HG03025 (cell line): ENCODE data around the gene LRRC8A.
"Not testable (repeated sequence)": the region's sequence is repeated elsewhere in the genome, so short reads cannot be mapped to it uniquely, and the experiment has no call there.

Source experiments
- ATAC-seq: cut with Tn5 transposase; IDR thresholded peaks from one replicate; pipeline ENCODE4 v1.9.1; 2021; ENCODE audit warnings: mild to moderate bottlenecking, moderate library complexity; ENCODE audit not compliant: unreplicated experiment, low FRiP score

LRRC8A gene

GRCh38 chr9:128918921-128919320, 37.0 kb downstream of the LRRC8A start:
- no peak for ATAC-seq

DNA sequence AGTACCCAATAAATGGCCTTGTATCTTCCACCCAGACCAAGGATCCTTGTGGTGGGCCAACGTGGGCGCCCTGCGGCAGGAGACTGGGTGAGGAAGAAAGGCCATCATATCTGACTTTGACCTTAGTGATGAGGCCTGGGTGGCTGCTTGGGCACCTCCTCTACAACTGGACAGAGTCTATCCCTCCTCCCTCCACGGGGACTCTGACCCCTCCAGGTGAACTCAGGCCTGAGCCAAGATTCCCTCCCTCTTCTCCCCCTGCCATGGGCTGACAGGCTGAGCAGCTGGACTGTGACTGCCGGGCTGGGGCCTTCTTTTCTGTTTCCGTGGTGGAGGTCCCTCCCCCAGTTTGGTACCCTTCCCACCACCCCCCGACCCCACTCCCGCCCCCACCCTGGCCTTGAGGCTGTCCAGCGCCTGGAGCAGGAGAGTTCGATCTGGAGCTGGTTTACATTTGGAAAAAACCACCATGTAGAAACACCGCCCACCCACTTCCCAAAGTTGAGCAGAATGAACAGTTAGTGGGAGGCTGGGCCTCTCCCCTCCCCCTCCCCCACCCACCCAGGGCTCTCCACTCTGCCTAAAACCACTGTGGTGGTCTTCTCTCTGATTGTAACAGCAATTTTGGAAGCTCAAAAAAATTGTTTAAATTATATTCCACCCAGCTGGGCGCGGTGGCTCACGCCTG, 37.6 kb downstream of the LRRC8A start:
- no peak for ATAC-seq

DNA sequence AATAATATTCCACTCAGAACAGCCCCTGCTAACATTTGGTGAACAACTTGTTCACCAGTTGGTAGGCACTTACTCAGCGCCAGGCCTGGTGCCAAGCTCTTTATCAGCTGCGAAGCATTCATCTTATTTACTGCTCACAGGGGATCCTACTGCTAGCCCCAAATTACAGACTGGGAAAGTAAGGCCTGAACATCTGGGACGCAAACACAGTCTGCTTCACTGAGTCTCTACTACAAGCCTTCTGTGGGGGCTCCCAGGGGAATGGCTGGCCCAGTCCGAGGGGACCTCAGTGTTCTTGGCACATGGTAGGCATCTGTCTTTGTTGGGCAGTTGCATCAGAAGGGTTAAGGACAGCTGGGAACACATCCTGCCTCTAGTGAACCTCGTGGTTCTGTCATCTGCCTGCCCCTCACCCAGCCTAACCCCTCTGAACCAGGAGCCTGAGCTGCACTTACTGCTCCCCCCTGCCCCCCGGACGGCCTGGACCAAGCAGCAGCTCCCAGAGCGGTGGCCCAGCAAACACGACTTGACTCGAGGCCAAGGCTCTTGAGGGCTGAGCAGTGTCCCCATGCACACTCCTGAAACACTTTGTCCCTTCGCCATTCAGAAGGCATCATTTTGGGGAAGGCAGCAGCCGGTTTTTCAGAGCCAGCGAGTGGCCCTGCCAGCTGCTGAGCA, 38.6 kb downstream of the LRRC8A start, which contains the start of gene PHYHD1:
Gene PHYHD1 (plus strand): TSS at position 602 of the 678 bp plus-strand sequence. CDS start 1,342 bp downstream, outside the sequence.
- no peak for ATAC-seq

DNA sequence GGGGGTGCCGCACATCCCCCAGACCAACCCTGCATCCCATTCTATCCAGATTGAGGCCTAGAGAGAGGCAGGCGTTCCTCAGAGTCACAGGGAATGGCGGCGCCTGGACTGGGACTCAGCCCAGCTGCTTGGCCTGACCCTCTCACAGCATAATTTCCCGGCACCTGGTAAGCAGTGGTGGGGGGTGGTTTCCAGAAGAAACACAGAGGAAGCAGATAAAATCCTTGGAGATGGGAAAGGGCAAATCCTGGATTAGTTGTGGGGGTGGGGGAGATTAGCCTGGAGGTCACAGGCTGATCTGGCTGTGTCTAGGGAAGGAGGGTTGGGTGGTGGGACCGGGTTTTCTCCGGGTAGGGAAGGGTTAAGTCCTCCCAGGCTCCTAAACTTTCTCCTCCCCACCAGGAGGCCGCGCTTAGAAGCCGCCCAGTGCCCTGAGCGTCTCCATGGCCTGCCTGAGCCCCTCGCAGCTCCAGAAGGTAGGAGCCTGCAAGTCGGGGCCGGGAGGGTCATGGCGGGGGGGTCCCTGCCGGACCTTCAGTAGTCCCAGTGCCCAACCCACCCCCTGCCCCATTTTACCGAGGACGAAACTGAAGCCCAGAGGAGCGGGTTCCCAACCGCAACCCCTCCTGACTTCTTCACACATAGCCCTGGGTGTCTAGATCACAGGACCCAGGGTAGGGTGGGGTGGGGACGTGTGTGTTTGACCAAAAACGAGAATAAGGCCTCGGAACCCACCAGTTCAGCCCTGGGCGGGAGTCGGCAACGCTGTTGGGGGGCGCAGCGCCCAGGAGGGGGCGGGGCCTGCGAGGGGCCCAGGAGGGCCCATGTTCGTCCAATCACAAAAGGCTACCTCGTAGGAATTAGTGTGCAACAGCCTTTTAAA, 40.2 kb downstream of the LRRC8A start:
- ATAC-seq: no peak

- no peak for ATAC-seq
Measured at GRCh38 chr9:128923493-128923883, 41.6 kb downstream of the LRRC8A start.

GRCh38 chr9:128927731-128928411, 45.9 kb downstream of the LRRC8A start:
- no peak for ATAC-seq

- ATAC-seq: no peak
Measured at GRCh38 chr9:128928624-128929023, 46.7 kb downstream of the LRRC8A start.

DNA sequence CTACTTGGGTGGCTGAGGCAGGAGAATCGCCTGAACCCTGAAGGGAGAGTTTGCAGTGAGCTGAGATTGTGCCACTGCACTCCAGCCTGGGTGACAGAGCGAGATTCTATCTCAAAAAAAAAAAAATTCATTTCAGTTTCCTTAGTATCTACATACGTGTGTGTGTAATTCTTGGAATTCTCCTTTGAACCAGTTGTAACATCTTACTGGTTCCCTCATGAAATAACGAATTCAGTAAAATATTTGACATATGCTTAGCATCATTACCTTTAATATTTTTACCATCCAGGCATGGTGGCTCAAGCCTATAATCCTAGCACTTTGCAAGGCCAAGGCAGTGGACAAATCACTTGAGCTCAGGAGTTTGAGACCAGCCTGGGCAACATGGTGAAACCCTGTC, 47.6 kb downstream of the LRRC8A start:
- ATAC-seq: no peak

DNA sequence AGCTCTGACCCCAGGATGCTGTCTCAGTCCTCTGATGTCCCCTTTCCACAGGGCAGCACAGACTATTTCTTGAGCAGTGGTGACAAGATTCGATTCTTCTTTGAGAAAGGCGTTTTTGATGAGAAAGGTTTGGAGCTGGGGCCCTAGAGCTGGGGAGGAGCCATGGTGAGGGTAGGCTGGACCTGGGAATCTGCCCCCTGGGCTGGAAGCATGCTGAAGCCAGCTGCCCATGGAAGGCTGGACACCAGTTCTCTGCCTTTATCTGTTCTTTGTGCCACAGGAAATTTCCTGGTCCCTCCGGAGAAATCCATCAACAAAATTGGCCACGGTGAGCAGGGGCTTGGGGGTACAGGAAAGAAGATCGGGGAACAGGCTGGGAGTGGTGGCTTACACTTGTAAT, 51.8 kb downstream of the LRRC8A start:
- ATAC-seq: no peak

GRCh38 chr9:128936171-128936865, 54.4 kb downstream of the LRRC8A start:
- no peak for ATAC-seq

DNA sequence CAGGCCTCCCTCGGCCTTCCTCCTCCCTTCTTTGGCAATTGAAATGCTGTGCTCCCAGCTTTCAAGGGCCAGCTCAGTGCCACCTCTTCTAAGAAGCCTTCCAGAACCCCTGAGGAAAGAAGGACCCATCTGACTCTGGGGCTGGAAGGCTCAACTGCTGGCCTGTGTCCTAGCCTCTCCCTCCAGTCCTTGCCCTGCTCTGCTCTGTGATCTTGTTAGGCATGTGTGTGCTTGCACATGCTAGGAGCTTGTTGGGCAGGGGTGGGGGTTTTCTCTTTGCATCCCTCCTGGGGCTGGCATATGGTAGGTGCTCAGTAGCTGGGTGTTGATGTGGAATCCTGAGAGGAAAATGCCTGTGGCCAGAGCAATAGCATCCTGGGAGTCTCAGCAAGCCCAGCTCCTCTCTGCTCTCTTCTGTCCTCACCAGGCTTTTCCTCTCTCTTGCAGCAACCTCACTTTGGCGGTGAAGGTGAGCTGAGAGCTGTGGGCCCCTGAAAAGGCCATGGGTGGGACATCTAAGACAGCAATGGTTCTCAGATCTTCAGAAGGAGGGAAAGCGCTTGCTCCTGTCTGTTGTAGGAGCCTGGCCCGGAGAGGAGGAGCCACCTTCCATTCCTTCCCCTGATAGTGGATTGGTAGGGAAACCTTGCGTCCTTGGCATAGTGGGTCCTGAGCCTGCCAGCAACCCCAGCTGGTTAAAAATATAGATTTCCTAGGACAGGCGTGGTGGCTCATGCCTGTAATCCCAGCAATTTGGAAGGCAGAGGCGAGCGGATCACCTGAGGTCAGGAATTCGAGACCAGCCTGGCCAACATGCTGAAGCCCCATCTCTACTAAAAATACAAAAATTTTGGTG, 55.6 kb downstream of the LRRC8A start:
- ATAC-seq: no peak

- ATAC-seq: no peak
Measured at GRCh38 chr9:128940271-128940921, 58.5 kb downstream of the LRRC8A start.

GRCh38 chr9:128940946-128941755, 59.2 kb downstream of the LRRC8A start:
- ATAC-seq: no peak

- no peak for ATAC-seq
Measured at GRCh38 chr9:128943832-128944620, 62.1 kb downstream of the LRRC8A start.

DNA sequence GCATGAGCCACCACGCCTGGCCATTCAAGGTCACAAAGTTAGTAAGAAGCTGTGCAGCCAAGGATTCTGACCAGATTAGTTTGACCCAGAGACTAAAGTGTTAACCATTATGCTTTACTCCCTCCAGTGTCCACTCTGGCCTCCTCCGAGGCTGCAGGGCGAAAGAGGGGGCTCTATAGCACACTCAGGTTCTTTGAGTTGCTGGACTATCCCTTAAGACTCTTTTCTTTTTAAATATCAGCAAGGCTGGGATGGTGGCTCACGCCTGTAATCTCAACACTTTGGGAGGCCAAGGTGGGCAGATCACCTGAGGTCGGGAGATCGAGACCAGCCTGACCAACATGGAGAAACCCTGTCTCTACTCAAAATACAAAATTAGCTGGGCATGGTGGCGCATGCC, 63.0 kb downstream of the LRRC8A start:
- ATAC-seq: not testable (repeated sequence)

DNA sequence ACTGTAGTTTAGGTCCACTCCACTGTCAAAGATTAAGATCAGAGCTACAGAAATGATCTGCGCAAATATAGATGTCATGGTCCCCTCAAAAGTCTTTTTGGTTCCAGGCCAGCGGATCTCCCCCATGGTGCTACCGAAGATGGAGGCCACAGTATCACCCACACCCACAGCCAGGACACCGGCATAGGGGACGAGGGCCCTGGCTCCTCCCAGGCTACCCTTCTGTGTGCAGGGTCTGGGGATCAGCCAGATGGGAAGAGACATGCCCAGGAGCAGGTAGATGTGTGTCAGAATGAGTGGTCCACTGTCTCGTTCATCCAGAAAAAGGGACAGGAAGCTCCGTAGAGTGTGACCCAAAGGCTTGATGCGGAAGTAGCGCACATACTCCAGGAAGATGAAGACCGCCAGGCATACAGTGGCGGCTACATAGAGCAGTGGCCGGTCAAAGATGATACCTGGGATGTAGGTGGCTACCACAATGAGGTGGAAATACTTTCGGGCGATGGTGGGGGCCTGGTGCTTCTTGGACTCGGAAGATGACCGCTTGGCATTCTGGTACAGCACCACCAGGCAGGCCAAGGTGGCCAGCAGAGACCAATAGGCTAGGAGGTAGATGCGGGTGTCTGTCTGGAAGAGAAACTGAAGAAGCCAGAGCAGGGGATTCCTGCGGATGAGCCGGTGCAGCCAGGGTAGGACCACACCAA, 64.0 kb downstream of the LRRC8A start:
- no peak for ATAC-seq
